ENCODE measurements around the gene SPRR4.

The SPRR4 gene

GRCh38 chr1:152970495-152970894 lies at the start of gene SPRR4:
TSS of gene SPRR4 (plus strand) at chr1:152970648. CDS start at chr1:152971891, 1,243 bp downstream.
- no peak for DNase-seq (ENCODE audit: low read depth in 2 of 2)

- DNase-seq (ENCODE audit: low read depth in 2 of 2) = no peak
Measured at GRCh38 chr1:152924191-152924590, 46.3 kb upstream of the SPRR4 start.

- no peak for DNase-seq (ENCODE audit: low read depth in 2 of 2)
Measured at GRCh38 chr1:152926091-152926490, 44.4 kb upstream of the SPRR4 start.

- no peak for DNase-seq (ENCODE audit: low read depth in 2 of 2)
Measured at GRCh38 chr1:152928671-152929070, 41.8 kb upstream of the SPRR4 start.

- no peak for DNase-seq (ENCODE audit: low read depth in 2 of 2)
Measured at GRCh38 chr1:152932170-152932811, 38.2 kb upstream of the SPRR4 start.

- DNase-seq (ENCODE audit: low read depth in 2 of 2) = no peak
Measured at GRCh38 chr1:152933196-152933595, 37.3 kb upstream of the SPRR4 start.

- DNase-seq (ENCODE audit: low read depth in 2 of 2) = no peak
Measured at GRCh38 chr1:152940614-152941013, 29.8 kb upstream of the SPRR4 start.

GRCh38 chr1:152941037-152941711 lies 29.3 kb upstream of the SPRR4 start:
- DNase-seq (ENCODE audit: low read depth in 2 of 2) = no peak

- no peak for DNase-seq (ENCODE audit: low read depth in 2 of 2)
Measured at GRCh38 chr1:152942161-152942560, 28.3 kb upstream of the SPRR4 start.

- DNase-seq (ENCODE audit: low read depth in 2 of 2) = no peak
Measured at GRCh38 chr1:152946248-152946647, 24.2 kb upstream of the SPRR4 start.

GRCh38 chr1:152946651-152947256 lies 23.7 kb upstream of the SPRR4 start, which contains the start of gene SPRR5:
TSS of gene SPRR5 (plus strand) at chr1:152947206. CDS start at chr1:152948555, 1,349 bp downstream.
- DNase-seq (ENCODE audit: low read depth in 2 of 2) = no peak

GRCh38 chr1:152951711-152952110 lies 18.7 kb upstream of the SPRR4 start:
- no peak for DNase-seq (ENCODE audit: low read depth in 2 of 2)

- no peak for DNase-seq (ENCODE audit: low read depth in 2 of 2)
Measured at GRCh38 chr1:152953761-152954160, 16.7 kb upstream of the SPRR4 start.

- no peak for DNase-seq (ENCODE audit: low read depth in 2 of 2)
Measured at GRCh38 chr1:152954436-152954835, 16.0 kb upstream of the SPRR4 start.

- DNase-seq (ENCODE audit: low read depth in 2 of 2) = no peak
Measured at GRCh38 chr1:152957561-152957960, 12.9 kb upstream of the SPRR4 start.

- no peak for DNase-seq (ENCODE audit: low read depth in 2 of 2)
Measured at GRCh38 chr1:152959273-152959672, 11.2 kb upstream of the SPRR4 start.

- DNase-seq (ENCODE audit: low read depth in 2 of 2) = no peak
Measured at GRCh38 chr1:152959801-152960451, 10.5 kb upstream of the SPRR4 start.

- no peak for DNase-seq (ENCODE audit: low read depth in 2 of 2)
Measured at GRCh38 chr1:152960452-152961044, 9.9 kb upstream of the SPRR4 start.

- DNase-seq (ENCODE audit: low read depth in 2 of 2) = no peak
Measured at GRCh38 chr1:152961226-152961891, 9.1 kb upstream of the SPRR4 start.

- no peak for DNase-seq (ENCODE audit: low read depth in 2 of 2)
Measured at GRCh38 chr1:152962876-152963415, 7.5 kb upstream of the SPRR4 start.

GRCh38 chr1:152964536-152964935 lies 5.9 kb upstream of the SPRR4 start:
- DNase-seq (ENCODE audit: low read depth in 2 of 2) = no peak
